Gastroesophageal sphincter (tissue), 4 donors: ENCODE results near the gene LTBR. TPM values are rescaled to one million over a fixed set of nuclear protein-coding genes. Genes with fewer than 3 reads are reported as not detected.
A peak's percentile ranks its signal among the peaks of the same experiment; 100 is the strongest.

Experiments used
- ATAC-seq: fragments of 150-250 bp; one replicate; pipeline ENCODE4 v1.9.1; 2016; ENCODE audit warnings: mild to moderate bottlenecking, moderate library complexity
- H3K27ac ChIP-seq, 4 donors: fragments of 200-600 bp; sonication (generic) in 3 of 4; 1 replicate in 3 of 4; 2 replicates in 1 of 4; pipeline ENCODE4 v1.5.1; 2016 to 2019
- H3K27me3 ChIP-seq: fragments of 200-600 bp; sonication (generic); one replicate; pipeline ENCODE4 v1.5.1; 2019
- H3K36me3 ChIP-seq, 2 donors: fragments of 200-600 bp; sonication (generic); one replicate each; pipeline ENCODE4 v1.5.1; 2019; ENCODE audit warnings: control low read depth in 1 of 2
- H3K4me1 ChIP-seq, 3 donors: fragments of 200-600 bp; sonication (generic); 1 replicate in 2 of 3; 2 replicates in 1 of 3; pipeline ENCODE4 v1.5.1; 2016 to 2019; ENCODE audit warnings: control low read depth in 2 of 3
- H3K4me3 ChIP-seq, 2 donors: fragments of 200-600 bp; sonication (generic); one replicate each; pipeline ENCODE4 v1.5.1; 2019; ENCODE audit warnings: mild to moderate bottlenecking in 1 of 2, moderate library complexity in 1 of 2
- H3K9me3 ChIP-seq, 3 donors: fragments of 200-600 bp; sonication (generic); one replicate each; pipeline ENCODE4 v1.5.1; 2017 to 2019; ENCODE audit warnings: control low read depth in 2 of 3
- EP300 ChIP-seq: sonication (generic); formaldehyde crosslinking; IDR thresholded peaks from one replicate; pipeline ENCODE4 v1.6.1; 2017; ENCODE audit warnings: antibody characterized with exemption, mild to moderate bottlenecking
- POLR2A ChIP-seq, 2 donors: fragments of 450-650 bp; IDR thresholded peaks; one replicate each; pipeline ENCODE4 v1.6.1; 2017; ENCODE audit warnings: antibody characterized with exemption in 2 of 2, mild to moderate bottlenecking in 2 of 2, moderate library complexity in 1 of 2
- POLR2AphosphoS5 ChIP-seq: sonication (generic); formaldehyde crosslinking; IDR thresholded peaks from one replicate; pipeline ENCODE4 v1.6.1; 2017; ENCODE audit warnings: antibody characterized with exemption
- whole genome bisulfite sequencing, 2 donors: methylation state at CpG; one replicate each; pipeline ENCODE4 v1.1.5; 2018; ENCODE audit warnings: low coverage in 1 of 2; 5-methylcytosine and 5-hydroxymethylcytosine counted together
- total RNA-seq, 4 donors: library from RNA; depleted of rRNA; stranded (reverse); fragments of >200 nt; gene quantifications; one replicate each; pipeline ENCODE4 v1.1.0, GENCODE V29; 2016
- TF ChIP-seq, protein P1 (sequence below), 4 experiments: fragments of 200-600 bp in 2 of 4; fragments of 450-650 bp in 2 of 4; sonication (generic) in 1 of 4; IDR thresholded peaks; one replicate each; pipeline ENCODE4 v1.5.1; 2017 to 2019; ENCODE audit warnings: antibody characterized with exemption in 4 of 4, mild to moderate bottlenecking in 2 of 4, moderate library complexity in 2 of 4

LTBR gene
- total RNA-seq, 4 donors from 2014 or later, result 86.5 to 139 (median 119) TPM

GRCh38 chr12:6360578-6361490 is 23.1 kb upstream of the LTBR start:
- H3K4me3 ChIP-seq, result no peak overlapping the region
- H3K27me3 ChIP-seq, result no peaks in the 10 kb centered on the region
- peaks cover 0 to 27% (median 5%) of the 10 kb centered on the region in 3 donors for H3K4me1 ChIP-seq
- TF ChIP-seq, protein P1, sequence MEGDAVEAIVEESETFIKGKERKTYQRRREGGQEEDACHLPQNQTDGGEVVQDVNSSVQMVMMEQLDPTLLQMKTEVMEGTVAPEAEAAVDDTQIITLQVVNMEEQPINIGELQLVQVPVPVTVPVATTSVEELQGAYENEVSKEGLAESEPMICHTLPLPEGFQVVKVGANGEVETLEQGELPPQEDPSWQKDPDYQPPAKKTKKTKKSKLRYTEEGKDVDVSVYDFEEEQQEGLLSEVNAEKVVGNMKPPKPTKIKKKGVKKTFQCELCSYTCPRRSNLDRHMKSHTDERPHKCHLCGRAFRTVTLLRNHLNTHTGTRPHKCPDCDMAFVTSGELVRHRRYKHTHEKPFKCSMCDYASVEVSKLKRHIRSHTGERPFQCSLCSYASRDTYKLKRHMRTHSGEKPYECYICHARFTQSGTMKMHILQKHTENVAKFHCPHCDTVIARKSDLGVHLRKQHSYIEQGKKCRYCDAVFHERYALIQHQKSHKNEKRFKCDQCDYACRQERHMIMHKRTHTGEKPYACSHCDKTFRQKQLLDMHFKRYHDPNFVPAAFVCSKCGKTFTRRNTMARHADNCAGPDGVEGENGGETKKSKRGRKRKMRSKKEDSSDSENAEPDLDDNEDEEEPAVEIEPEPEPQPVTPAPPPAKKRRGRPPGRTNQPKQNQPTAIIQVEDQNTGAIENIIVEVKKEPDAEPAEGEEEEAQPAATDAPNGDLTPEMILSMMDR (IDR thresholded peaks at IDR 0.05), result no peak
- TF ChIP-seq POLR2A (IDR thresholded peaks at IDR 0.05) (no peak), POLR2AphosphoS5 (no peak), EP300 (no peak)
- H3K36me3 ChIP-seq, result no peaks in the 10 kb centered on the region
- ATAC-seq, result no peak
- no peaks in the 10 kb centered on the region for H3K9me3 ChIP-seq
- H3K27ac ChIP-seq, result peak overlapping the region in 2 of 4 donors; percentile 26 to 87
- 50 to 56% methylated on average over 2 to 8 of the region's 11 CpGs for WGBS, 2 donors

GRCh38 chr12:6361834-6362233 is 22.1 kb upstream of the LTBR start:
- Histone ChIP-seq H3K4me3 (no peak overlapping the region), H3K27ac (peak overlapping the region in 3 of 4 donors; percentile 26 to 87 (median 56)), H3K27me3 (no peaks in the 10 kb centered on the region), H3K4me1 (peaks cover 0 to 27% (median 5%) of the 10 kb centered on the region in 3 donors), H3K36me3 (no peaks in the 10 kb centered on the region), H3K9me3 (no peaks in the 10 kb centered on the region)
- peak; percentile 35 for ATAC-seq
- peak; percentile 6 for TF ChIP-seq POLR2AphosphoS5
- no peak for TF ChIP-seq EP300
- 80 to 93% methylated on average over 2 to 6 of the region's 14 CpGs for WGBS, 2 donors

DNA sequence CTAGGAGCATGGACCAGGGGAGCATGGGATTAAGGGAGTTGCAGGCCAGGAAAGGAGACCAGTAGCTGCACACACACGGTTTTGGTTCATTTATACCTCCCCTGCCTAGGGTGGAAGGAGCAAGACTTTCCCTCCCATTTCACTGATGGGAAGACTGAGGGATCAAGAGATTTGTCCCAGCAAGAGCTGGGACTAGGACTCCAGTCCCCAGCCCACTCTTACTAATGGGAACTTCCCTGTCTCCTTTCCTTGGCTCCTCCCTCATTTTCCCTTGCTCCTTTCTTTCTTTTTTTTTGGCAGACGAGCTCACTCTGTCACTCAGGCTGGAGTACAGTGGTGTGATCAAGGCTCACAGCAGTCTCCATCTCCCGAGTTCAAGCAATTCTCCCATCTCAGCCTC is 21.6 kb upstream of the LTBR start:
- Histone ChIP-seq H3K4me1 (peaks cover 0 to 27% (median 5%) of the 10 kb centered on the region in 3 donors), H3K27ac (peak overlapping the region in 3 of 4 donors; percentile 56 to 87 (median 87)), H3K36me3 (no peaks in the 10 kb centered on the region), H3K9me3 (no peaks in the 10 kb centered on the region), H3K4me3 (no peak overlapping the region), H3K27me3 (no peaks in the 10 kb centered on the region)
- TF ChIP-seq, protein P1 (IDR thresholded peaks at IDR 0.05), result no peak
- TF ChIP-seq POLR2AphosphoS5 (no peak), EP300 (no peak), POLR2A (IDR thresholded peaks at IDR 0.05) (no peak)
- no peak for ATAC-seq
- WGBS, 2 donors, result 64 to 71% methylated on average over 2 to 3 of the region's 3 CpGs

- Histone ChIP-seq H3K27ac (peak overlapping the region in 3 of 4 donors; percentile 87), H3K36me3 (no peaks in the 10 kb centered on the region), H3K4me3 (peak overlapping the region in 1 of 2 donors; percentile 60), H3K4me1 (peaks cover 0 to 27% (median 5%) of the 10 kb centered on the region in 3 donors), H3K9me3 (no peaks in the 10 kb centered on the region), H3K27me3 (no peaks in the 10 kb centered on the region)
- TF ChIP-seq, protein P1 (IDR thresholded peaks at IDR 0.05), result peak in 1 of 4 experiments; percentile 15
- TF ChIP-seq EP300, result no peak
- WGBS, 2 donors, result 19% methylated on average over 2 of the region's 4 CpGs; no CpG with 5 or more reads in 1 of the 2 donors
- ATAC-seq, result no peak
These were observed 21.0 kb upstream of the LTBR start for GRCh38 chr12:6363010-6363329.

- TF ChIP-seq POLR2AphosphoS5 (peak; percentile 66), POLR2A (IDR thresholded peaks at IDR 0.05) (peak; percentile 54 to 62), EP300 (no peak)
- TF ChIP-seq, protein P1 (IDR thresholded peaks at IDR 0.05), result peak in 2 of 4 experiments; percentile 2 to 15
- no peaks in the 10 kb centered on the region for H3K27me3 ChIP-seq
- no peaks in the 10 kb centered on the region for H3K36me3 ChIP-seq
- peaks cover 0 to 27% (median 5%) of the 10 kb centered on the region in 3 donors for H3K4me1 ChIP-seq
- peak overlapping the region; percentile 53 to 60 for H3K4me3 ChIP-seq
- H3K27ac ChIP-seq, result peak overlapping the region; percentile 60 to 87 (median 87)
- 11% methylated on average over 3 of the region's 59 CpGs; no CpG with 5 or more reads in 1 of the 2 donors for WGBS, 2 donors
- H3K9me3 ChIP-seq, result no peaks in the 10 kb centered on the region
- ATAC-seq, result peak; percentile 93
These were observed 20.5 kb upstream of the LTBR start for GRCh38 chr12:6363330-6364043.
